IPS DF 6.9 (cell line): Measurements from ENCODE around the gene FNDC3B.

Experiments used
- DNase-seq: peaks from one replicate; pipeline ENCODE4 v3.0.0-alpha.2; 2013; ENCODE audit warnings: low read depth, low spot score
- H3K27ac ChIP-seq: one replicate; pipeline ENCODE4 v1.5.1; 2013; ENCODE audit warnings: low read length, control low read depth
- H3K27me3 ChIP-seq: 2 replicates; pipeline ENCODE4 v1.6.1; 2013; ENCODE audit warnings: mild to moderate bottlenecking, low read length; ENCODE audit not compliant: control insufficient read depth, insufficient read depth
- H3K36me3 ChIP-seq: 2 replicates; pipeline ENCODE4 v1.6.1; 2013; ENCODE audit warnings: low read length; ENCODE audit not compliant: control insufficient read depth, insufficient read depth
- H3K4me1 ChIP-seq: 2 replicates; pipeline ENCODE4 v1.6.1; 2013; ENCODE audit warnings: low read length; ENCODE audit not compliant: control insufficient read depth, insufficient read depth
- H3K4me3 ChIP-seq: 2 replicates; pipeline ENCODE4 v1.5.1; 2013; ENCODE audit warnings: mild to moderate bottlenecking, low read length
- H3K9me3 ChIP-seq: 2 replicates; pipeline ENCODE4 v1.6.1; 2013; ENCODE audit warnings: low read length, inconsistent platforms; ENCODE audit not compliant: control insufficient read depth, insufficient read depth
- WGBS: extraction: QIAGEN DNeasy Blood & Tissue Kit; methylation state at CpG from one replicate; pipeline ENCODE4 v1.1.7; 2013; ENCODE audit warnings: mixed read lengths, missing lambda C conversion rate; ENCODE audit not compliant: insufficient read length, insufficient coverage; 5-methylcytosine and 5-hydroxymethylcytosine counted together

FNDC3B gene

DNA sequence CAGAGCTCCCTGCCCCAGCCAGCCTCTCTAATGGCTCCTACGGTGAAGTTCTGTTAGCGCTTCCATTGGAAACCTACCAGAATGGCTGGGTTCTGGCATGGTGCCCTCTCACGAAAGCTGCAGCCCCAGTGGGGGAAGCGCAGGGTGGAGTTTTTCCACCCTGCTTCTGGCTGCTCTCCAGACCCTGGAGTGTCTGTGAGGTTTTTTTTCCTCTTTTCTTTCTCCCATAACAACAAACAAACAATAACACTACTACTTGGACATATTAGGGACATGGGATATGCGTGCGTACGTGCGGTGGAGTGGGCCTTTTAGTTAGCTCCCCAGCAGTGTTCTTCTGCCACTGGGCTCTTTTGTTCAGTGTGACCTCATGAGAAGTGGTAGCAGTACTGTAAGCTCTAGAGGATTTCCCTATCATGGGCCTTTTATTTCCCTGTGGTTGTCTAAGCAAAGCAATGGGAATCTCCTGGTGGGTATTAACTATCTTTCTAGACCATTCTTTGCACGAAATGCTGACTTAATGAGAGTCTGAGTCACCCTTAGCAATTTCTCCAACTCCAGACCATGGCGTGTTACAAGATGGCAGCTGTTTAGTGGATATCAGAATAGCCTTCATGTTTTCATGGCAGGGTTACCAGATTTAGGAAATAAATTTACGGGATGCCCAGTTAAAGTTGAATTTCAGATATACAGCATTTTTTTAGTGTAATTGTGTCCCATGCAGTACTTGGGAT lies 161.9 kb downstream of the FNDC3B start:
- DNase-seq: no peak

GRCh38 chr3:172201870-172202236 lies 162.5 kb downstream of the FNDC3B start:
- DNase-seq: no peak
- Histone ChIP-seq H3K36me3 (no peaks in the 10 kb centered on the region), H3K4me3 (no peak overlapping the region), H3K4me1 (no peaks in the 10 kb centered on the region), H3K9me3 (no peaks in the 10 kb centered on the region), H3K27me3 (no peaks in the 10 kb centered on the region), H3K27ac (no peak overlapping the region)
- WGBS: no CpG with 5 or more reads among the region's 3 CpGs

More for the DNA sequence above, 161.9 kb downstream of the FNDC3B start:
- no peak overlapping the region for H3K4me3 ChIP-seq
- no peaks in the 10 kb centered on the region for H3K4me1 ChIP-seq
- H3K27me3 ChIP-seq: no peaks in the 10 kb centered on the region
- no peaks in the 10 kb centered on the region for H3K9me3 ChIP-seq
- no peaks in the 10 kb centered on the region for H3K36me3 ChIP-seq
- no CpG with 5 or more reads among the region's 11 CpGs for WGBS
- no peak overlapping the region for H3K27ac ChIP-seq

DNA sequence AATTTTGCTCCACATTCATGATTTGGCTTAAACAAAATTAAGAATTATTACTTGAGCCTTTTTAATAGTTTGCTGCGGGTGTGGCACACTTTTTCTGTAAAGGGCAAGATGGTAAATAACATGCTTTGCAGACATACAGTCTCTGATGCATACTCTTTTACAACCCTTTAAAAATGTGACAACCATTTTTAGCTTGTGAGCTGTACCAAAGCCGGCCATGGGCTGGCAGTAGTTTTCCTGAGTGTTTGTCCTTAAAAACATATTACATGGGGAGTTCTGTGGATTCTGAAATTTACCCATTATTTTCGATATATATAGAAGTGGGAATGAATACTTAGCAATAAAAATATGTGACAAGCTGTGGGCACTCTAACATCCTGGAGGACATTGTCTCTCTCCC lies 163.4 kb downstream of the FNDC3B start:
- no peaks in the 10 kb centered on the region for H3K27me3 ChIP-seq
- no peaks in the 10 kb centered on the region for H3K9me3 ChIP-seq
- no peaks in the 10 kb centered on the region for H3K36me3 ChIP-seq
- no peak overlapping the region for H3K27ac ChIP-seq
- no peak for DNase-seq
- WGBS: no CpG with 5 or more reads among the region's 3 CpGs
- H3K4me3 ChIP-seq: no peak overlapping the region
- H3K4me1 ChIP-seq: no peaks in the 10 kb centered on the region

DNA sequence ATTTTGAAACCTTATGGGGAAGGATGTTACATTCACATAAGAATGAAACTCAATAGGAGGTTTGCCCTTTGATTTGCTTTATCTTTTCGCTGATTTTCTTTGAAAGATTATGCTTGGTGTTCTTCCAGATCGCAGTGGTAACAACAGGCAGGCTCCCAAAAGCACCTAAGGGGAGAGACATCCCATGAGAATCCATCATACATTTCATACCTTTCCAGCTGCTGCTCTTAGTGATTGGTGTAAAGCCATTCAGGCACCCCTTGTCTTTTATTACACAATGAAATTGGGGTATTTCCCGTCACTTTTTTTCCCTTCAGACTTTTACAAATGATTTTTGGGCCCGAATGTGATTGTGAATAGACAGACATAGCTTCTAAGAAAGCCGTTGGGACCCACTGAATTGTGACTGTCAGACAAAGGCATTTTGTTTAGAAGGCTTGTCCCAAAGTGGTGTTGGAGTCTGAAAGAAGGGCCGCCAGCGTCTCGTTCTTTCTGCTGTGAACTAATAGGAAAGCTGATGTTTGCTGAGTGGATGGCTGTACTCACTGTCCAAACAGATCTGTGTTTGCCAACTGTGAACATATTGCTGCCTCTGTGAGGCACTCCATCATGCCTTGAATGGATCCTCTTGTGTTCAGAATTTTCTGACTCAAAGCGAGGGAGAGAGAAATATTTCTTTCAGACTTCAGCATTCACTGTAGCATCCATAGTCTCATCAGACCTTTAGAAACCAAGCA lies 164.3 kb downstream of the FNDC3B start:
- H3K27me3 ChIP-seq: no peaks in the 10 kb centered on the region
- H3K27ac ChIP-seq: no peak overlapping the region
- no peaks in the 10 kb centered on the region for H3K36me3 ChIP-seq
- no peak overlapping the region for H3K4me3 ChIP-seq
- H3K4me1 ChIP-seq: peaks cover 3% of the 10 kb centered on the region
- H3K9me3 ChIP-seq: no peaks in the 10 kb centered on the region
- no peak for DNase-seq
- no CpG with 5 or more reads among the region's 9 CpGs for WGBS

DNA sequence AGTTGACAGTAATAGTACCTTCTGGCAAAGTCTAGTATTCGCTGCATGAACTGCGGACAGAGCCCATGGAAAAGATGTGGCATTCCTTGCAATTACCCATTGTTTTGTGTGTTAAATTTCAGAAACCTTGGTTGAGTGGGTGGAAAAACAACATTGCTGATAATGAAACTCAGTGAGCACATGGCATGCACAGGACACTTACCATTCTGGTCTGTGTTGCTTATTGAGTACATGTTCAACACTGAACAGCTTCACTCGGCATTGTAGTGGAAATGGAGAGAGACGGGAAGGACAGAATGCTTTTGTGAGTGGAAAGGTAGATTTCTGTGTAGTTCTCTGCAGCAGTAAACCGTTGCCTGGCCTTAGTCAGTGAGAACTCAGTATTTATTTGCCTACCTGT lies 165.3 kb downstream of the FNDC3B start:
- Histone ChIP-seq H3K9me3 (no peaks in the 10 kb centered on the region), H3K27ac (no peak overlapping the region), H3K36me3 (no peaks in the 10 kb centered on the region), H3K4me3 (no peak overlapping the region), H3K27me3 (no peaks in the 10 kb centered on the region), H3K4me1 (peaks cover 8% of the 10 kb centered on the region)
- no peak for DNase-seq
- no CpG with 5 or more reads among the region's 5 CpGs for WGBS

GRCh38 chr3:172208586-172209332 lies 169.4 kb downstream of the FNDC3B start:
- Histone ChIP-seq H3K27ac (no peak overlapping the region), H3K36me3 (no peaks in the 10 kb centered on the region), H3K27me3 (no peaks in the 10 kb centered on the region), H3K4me3 (no peak overlapping the region), H3K9me3 (no peaks in the 10 kb centered on the region), H3K4me1 (peaks cover 8% of the 10 kb centered on the region)
- WGBS: no CpG with 5 or more reads among the region's 20 CpGs
- DNase-seq: no peak

DNA sequence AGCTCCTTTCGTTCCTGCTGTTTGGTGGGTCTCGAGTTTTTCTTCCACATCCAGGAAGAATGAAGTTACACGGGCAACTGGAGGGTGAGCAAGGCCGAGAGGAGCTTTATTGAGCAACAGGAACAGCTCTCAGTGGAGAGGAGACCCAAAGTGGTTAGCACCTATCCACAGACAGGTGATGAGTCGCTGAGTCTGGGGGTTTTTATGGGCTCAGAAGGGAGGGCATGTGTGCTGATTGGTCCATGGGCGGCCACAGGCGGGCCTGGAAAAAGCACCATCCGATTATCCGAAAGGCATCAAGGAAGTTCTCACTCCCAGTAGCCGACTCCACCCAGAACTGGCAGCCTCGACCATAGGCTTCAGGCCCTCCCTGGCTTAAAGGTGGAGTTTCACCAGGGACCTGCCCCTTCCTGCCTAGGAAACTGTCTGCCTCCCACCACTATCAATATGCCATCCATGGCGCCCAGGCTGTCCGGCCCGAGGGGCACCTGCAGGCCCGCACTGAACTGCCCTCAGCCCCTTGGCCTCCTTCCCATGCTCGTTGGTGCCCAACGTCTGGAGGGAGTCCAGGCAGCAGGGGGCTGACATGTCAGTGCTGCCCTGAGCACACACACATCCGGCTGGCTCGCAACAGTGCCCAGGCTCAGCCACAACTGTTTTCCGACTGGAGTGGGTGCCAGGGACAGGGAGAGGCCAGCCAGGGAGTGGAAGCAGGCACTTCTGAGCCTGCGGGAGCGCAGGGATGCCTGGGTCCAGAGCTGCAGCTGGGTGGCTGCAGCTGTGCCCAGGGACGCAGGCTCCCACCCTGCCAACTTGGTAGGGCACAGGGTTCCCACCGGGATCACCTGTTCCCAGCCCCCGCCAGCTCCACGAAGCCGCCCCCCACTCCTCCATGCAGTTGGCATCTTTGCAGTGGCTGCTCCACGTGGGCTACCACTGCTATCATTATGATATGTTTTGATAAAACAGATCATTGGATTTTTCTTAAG lies 170.2 kb downstream of the FNDC3B start:
- Histone ChIP-seq H3K36me3 (no peaks in the 10 kb centered on the region), H3K9me3 (no peaks in the 10 kb centered on the region), H3K4me3 (no peak overlapping the region), H3K4me1 (peaks cover 8% of the 10 kb centered on the region), H3K27me3 (no peaks in the 10 kb centered on the region), H3K27ac (no peak overlapping the region)
- no peak for DNase-seq
- no CpG with 5 or more reads among the region's 28 CpGs for WGBS

GRCh38 chr3:172210355-172210754 lies 171.0 kb downstream of the FNDC3B start:
- DNase-seq: no peak
- no peaks in the 10 kb centered on the region for H3K36me3 ChIP-seq
- peaks cover 8% of the 10 kb centered on the region for H3K4me1 ChIP-seq
- H3K4me3 ChIP-seq: no peak overlapping the region
- no peak overlapping the region for H3K27ac ChIP-seq
- no CpG with 5 or more reads among the region's 4 CpGs for WGBS
- no peaks in the 10 kb centered on the region for H3K27me3 ChIP-seq
- H3K9me3 ChIP-seq: no peaks in the 10 kb centered on the region

DNA sequence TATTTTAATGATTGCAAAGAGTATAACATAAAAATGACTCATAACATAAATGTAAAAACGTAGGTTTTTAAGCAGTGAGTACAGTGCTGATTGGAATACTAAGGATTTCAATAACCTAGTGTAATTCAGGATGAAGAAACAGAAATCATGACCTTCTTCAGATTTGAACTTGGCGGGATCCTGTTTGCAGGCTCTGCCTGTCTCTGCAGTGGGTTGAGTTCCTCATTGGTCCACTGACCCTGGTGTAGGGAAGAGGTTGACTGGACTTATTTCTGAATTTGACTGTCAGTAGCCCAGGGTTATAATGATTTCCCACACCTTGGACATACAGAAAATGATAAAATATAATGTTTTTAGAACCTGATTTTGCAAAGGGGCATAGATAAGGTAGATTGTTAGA lies 171.7 kb downstream of the FNDC3B start:
- no peak overlapping the region for H3K4me3 ChIP-seq
- no peaks in the 10 kb centered on the region for H3K36me3 ChIP-seq
- no CpG with 5 or more reads among the region's 2 CpGs for WGBS
- H3K27me3 ChIP-seq: no peaks in the 10 kb centered on the region
- DNase-seq: no peak
- peaks cover 8% of the 10 kb centered on the region for H3K4me1 ChIP-seq
- no peaks in the 10 kb centered on the region for H3K9me3 ChIP-seq
- H3K27ac ChIP-seq: no peak overlapping the region

- H3K9me3 ChIP-seq: no peaks in the 10 kb centered on the region
- DNase-seq: no peak
- H3K27me3 ChIP-seq: no peaks in the 10 kb centered on the region
- peaks cover 8% of the 10 kb centered on the region for H3K4me1 ChIP-seq
- no peaks in the 10 kb centered on the region for H3K36me3 ChIP-seq
- WGBS: no CpG with 5 or more reads among the region's 2 CpGs
- no peak overlapping the region for H3K4me3 ChIP-seq
- H3K27ac ChIP-seq: no peak overlapping the region
Measured at GRCh38 chr3:172213200-172213599, 173.8 kb downstream of the FNDC3B start.
